ENCODE measurements around the gene ATP8A2.
A peak's percentile ranks its signal among the peaks of the same experiment; 100 is the strongest.

The ATP8A2 gene

DNA sequence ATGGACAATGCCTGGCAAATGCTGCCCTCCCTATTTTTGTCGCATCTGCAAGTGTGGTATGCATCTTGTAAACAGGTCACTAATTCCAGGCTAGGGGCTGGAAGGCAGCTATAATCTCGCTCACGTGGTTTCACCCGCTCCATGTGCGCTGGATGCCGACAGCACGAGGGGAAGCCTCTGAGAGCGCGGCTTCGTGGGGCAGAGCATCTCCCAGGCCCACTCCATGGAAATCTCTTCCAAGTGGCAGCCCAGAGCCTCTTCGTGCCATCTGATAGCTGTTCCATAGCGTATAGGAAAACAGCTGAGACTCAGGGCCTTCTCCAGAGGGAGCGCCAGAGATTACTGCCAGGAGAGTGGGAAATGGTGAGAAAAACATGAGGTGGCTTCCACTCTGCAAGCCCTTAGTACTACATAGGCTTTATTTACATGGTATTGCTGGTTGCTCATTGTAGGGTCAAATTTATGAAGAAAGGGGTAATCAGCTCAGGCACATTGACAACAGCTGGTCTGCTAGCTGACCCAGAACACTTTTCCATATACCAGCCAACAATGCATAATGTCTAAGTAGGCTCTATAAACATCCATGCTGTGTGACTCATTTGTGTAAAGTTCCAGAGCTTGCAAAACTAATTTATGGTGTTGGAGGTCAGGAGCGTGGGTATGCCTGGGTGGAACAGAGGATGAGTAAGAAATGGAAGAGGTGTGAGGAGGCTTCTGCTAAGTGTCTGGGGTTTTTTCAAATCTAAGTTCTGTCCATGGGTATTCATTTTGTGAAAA, 514.9 kb downstream of the ATP8A2 start:
- DNase-seq (ENCODE audit: low read depth), result peak; percentile 87

DNA sequence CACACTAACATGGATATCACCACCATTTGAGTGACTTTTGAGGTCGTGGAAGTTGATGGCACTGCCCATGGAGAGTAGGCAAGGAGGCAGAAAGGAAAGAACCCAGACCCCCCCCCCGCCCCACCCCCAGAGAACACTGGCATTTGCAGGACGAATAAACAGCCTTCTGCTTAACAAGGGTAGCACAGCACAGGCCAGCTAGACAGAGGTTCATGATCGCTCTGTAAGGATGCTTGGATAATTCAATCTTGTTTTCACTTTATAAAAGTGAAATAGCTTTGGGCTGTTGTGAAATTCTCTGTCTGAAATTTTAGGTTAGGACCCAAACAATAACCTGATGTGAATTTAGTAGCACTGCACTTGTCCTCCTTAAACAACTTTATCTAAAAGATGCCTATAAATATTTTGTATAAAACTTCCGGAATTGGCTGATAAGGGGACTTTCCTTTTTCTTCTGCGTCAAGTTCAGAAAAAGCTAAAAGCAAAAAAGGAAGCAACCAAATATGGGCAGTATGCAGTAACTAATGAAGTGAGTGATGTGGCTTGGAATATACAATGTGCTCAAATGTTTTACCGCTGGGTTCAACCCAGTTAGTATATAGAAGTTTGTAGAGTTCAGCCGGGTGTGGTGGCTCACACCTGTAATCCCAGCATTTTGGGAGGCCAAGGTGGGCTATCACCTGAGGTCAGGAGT, 516.3 kb downstream of the ATP8A2 start:
- no peak for DNase-seq (ENCODE audit: low read depth)

DNA sequence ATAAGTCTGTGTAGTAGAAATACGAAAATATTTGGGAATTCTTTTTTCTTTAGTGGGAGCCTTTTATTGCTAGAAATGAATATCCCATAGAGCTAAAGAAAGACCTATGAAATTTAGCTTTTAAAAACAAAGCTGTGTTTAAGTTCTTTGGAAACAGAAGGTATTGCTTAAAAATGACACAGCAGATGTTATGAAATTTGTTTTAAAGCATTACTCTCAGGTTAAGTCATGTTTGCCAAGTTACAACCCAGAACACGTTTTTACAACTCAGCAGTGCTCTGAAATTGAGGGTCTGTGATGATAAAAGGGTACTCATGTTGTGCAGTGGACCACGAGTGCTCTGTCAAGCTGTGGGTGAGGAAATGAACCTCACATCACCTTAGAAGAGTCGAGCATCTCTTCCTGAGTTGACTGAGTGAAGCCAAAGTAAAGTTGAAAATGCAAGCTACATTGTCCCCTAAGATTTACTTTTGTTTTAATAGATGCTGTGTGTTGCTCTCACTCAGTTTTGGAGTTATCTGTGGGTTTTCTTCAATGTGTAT, 519.0 kb downstream of the ATP8A2 start:
- no peak for DNase-seq (ENCODE audit: low read depth)

DNA sequence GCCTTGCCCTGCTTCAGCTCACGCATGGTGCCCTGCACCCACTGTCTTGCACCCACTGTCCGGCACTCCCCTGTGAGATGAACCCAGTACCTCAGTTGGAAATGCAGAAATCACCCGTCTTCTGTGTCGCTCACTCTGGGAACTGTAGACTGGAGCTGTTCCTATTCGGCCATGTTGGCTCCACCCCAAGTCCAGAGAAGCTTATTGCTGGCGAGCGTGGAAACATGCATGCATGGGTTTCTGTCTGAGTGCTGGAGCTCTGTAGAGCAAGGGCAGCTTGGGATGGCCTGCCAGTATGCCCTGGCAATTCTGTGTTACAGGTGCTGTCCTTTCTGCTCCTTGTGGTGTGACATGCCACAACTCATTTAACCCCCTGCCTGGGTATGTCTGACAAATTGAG, 527.2 kb downstream of the ATP8A2 start:
- DNase-seq (ENCODE audit: low read depth), result no peak

DNA sequence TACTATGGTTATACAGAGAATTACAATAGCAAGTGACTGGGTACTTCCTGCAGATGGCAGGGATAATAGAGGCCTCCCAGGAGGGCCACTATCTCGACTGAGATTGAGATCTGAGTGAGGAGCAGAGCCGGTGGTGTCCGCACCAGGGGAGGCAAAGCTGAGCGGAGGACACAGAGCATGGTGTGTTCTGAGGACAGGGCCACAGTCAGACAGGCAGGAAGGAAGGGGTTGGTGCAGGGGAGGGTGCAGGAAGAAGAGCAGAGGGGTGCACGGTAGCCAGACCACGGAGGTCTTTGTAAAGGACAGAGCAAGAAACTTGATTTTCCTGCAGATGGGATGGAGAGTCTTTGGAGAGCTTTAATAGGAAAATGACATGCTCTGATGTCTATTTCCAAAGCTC, 527.7 kb downstream of the ATP8A2 start:
- DNase-seq (ENCODE audit: low read depth), result no peak

DNA sequence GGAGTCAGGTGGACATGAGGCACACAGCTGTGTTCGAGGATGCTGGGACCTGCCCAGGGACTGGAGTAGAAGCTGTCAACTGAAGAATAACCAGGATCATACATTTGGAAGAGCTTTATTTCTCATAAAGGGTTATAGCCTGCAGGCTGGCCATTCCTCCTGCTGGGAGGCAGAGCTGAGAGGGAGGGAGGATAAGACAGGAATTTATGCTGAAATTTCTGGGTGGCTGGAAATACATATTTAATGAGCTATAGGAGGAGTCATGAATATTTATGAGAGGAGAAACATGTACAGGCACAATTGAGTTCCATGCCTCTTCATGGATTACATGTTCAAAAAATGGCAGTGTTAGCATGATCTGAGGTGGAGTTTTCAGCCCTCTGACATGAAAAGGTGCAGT, 528.2 kb downstream of the ATP8A2 start:
- no peak for DNase-seq (ENCODE audit: low read depth)

DNA sequence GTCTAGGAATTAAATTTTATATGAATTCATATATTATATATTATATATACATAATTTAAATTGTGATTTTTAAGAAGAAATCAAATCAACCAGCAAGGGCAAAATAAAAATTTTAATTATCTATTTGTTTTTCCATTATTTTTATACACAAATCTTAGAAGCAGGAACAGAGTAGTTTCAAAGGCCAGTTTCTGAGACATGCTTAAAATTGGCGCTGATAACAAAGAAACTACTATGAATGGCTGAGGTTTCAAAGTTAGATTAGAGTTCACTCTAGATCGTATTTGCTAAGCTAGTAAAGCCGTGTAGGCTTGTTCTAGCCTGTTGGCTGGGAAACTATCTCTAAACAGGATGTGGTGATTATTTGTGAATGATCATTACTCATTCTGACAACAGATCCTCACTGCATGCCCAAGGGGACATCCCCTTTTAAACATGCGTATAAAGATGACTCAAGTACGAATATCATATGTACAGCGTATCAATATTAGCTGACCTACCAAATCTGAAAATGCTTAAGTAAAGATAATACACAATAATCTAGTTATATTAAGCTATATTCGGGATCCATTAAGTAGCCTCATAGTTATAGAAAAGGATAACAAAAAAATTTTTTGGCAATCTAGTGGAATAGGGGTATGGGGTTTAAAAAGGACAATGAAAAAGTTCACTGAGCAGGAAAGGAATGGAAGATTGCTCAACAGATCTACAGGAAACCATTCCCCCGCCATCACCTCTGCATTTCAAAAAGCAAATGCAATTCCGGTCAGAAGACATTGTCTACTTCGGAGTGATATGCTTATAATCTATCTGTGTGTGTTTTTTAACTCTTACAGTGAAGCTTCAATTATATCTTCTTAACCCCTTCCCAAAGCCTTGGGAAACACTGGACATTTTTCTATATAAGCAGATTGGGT, 529.9 kb downstream of the ATP8A2 start:
- DNase-seq (ENCODE audit: low read depth), result peak; percentile 92

DNA sequence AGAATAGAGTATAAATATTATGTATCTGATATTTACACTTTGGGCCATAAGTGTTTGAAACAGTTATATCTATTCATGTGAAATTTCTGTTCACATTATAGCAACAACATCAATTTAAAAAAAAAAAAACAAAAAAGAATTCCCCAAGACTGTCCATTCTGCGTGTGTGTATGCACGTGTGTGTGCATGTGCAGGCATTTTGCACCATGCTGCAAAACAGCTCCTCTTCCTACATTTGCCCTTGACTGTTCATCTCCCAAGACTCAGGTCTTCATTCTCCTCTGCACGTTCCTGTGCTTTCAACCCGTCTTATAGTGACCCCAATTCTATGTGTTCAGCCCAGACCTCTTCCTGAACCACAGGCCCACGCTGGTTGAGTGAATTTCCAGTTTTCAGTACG, 530.7 kb downstream of the ATP8A2 start:
- no peak for DNase-seq (ENCODE audit: low read depth)

DNA sequence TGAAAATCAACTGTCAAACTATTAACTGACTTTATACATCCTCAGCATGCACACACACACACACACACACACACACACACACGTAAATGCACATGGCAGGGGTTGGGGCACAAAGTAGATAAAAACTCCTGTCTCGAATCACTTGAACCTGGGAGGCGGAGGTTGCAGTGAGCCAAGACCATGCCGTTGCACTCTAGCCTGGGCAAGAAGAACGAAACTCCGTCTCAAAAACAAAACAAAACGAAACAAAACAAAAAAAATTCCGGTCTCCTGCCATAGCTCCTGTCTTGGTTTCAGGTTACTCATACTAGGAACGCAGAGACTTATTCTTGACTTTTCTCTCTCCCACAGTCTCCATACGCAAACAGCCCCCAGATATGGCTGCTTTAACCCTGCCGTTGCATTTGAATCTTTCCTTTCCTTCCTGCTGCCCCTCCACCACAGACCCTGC, 531.1 kb downstream of the ATP8A2 start:
- no peak for DNase-seq (ENCODE audit: low read depth)

DNA sequence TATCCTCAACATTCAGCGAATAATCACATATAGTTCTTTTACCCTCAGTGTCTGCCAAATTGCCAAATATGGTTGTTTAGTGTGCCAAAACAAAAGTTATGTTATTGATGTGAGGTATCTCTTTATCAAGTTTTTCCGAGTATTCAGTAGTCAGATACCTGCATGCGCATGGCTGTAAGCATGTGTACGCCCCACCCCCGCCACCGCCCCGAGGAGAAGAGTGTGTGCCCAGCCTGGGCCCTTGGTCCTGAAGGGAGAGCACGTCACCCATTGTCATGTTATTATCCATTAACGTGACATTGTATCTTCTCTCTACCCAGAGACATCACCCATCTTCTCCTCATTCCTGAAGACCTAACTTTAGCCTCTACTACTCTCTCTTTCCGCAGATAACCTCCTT, 533.1 kb downstream of the ATP8A2 start:
- DNase-seq (ENCODE audit: low read depth), result no peak

DNA sequence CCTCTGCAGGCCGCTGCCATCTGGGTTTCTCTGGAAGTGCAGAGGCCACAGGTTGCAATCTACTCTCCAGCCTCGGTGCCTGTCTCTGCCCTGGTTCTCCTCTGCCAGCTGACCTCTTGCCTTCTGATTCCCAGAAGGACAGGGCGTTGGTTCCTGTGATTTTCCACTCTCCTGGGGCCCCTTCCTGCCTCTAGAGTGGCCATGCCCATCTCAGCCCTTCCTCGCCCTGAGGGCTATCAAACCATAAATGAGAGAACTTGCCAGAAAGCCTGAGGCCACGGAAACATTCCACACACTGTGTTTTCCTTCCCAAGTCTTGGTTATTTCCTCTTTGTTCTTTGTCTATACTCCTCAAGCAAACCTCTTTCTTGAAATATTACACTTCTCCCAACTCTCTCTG, 533.8 kb downstream of the ATP8A2 start:
- DNase-seq (ENCODE audit: low read depth), result no peak

DNA sequence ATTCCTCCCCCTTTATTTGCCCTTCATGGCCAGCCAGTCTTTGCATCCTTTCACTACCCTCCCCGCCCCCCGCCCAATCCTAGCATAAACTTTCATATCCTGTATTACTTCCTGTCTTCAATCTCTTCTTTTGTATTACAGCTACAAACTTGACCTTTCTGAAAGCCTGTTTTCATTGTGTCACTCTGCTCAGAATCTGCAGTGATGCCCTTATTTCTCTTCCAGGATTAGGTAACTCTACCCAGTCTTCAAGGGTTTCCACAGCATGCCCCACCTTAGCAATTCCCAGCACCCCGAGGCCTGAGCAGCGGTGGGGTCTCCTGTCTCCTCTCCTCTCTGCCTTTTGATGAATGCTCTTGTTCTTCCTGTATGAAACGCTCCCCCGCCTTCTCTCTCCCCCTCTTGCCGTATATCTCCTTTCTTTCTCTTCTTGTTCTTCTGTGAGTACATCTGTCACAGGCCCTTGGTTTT, 534.5 kb downstream of the ATP8A2 start:
- no peak for DNase-seq (ENCODE audit: low read depth)

DNA sequence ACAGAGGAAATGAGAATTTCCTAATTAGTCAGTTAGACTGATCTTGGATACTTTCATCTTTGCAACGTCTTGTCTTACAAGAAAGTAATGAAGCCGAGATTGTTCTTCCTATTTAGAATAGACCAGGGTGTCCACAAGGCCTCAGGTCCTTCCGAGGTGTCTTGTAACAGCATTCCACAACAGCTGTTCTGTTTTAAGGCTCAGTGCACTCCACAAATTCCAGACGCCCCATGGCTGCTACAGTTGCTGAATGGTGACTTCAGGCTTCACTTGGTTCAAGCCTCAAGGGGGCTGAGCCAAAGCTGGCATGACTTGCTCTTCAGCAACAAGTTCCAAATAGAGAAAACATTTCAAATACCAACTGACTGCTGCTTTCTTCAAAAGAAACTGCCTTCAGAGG, 536.6 kb downstream of the ATP8A2 start:
- DNase-seq (ENCODE audit: low read depth), result no peak

DNA sequence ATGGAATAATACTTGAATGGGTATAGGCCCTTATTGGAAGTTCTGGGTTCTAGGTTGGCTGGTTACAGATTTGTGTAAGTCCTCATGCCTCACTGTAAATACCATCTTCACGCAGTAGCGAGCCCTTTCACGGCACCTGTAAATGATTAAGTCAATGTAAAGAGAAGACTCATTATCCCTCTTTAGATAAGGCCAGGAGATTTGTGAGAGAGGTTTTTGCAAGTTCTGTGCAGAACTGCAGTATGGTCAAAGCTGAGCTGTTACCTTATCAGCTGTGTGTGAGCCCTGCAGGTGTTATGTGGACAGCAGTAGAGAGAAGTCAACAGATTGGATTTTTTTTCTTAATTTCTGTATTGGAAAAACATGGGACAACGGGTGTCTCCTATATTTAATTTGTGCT, 538.5 kb downstream of the ATP8A2 start:
- no peak for DNase-seq (ENCODE audit: low read depth)

DNA sequence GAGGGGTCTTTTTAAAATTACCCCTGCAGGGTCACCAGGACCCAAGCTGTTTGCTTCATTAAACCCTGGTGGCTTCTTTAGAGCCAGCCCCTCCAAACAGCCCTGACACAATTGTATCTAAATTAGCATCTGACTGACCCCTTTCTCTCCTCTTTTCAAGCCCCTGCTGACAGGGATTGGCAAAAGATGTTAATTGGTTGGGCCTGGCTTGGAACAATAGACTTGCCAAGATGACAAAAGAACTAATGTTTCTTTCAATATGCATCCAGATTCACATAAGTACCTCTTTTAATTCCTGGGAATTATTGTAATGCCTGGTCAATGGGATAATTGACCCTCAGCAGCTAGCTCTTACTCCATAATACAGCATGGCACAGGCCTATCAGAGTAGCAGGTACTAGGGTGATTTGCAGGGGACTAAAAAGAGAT, 539.2 kb downstream of the ATP8A2 start:
- no peak for DNase-seq (ENCODE audit: low read depth)

DNA sequence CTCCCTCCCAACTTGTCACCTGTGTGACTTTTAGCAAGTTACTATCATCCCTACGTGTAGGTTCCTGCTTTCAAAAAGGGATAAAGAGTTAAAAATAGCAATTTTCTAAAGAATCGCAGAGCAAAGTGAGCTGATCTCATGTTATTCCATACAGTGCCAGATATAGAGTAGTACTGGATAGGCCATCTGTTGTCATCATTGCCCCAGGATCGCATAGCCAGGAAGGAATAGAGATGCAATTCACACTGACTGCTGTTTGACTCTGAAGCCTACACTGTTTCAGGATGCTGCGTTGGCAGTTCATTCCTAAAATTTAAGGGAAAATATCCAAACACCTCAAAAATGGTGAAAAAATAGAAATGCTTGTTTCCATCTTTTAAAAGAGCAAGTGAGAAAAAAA, 541.2 kb downstream of the ATP8A2 start:
- DNase-seq (ENCODE audit: low read depth), result no peak

DNA sequence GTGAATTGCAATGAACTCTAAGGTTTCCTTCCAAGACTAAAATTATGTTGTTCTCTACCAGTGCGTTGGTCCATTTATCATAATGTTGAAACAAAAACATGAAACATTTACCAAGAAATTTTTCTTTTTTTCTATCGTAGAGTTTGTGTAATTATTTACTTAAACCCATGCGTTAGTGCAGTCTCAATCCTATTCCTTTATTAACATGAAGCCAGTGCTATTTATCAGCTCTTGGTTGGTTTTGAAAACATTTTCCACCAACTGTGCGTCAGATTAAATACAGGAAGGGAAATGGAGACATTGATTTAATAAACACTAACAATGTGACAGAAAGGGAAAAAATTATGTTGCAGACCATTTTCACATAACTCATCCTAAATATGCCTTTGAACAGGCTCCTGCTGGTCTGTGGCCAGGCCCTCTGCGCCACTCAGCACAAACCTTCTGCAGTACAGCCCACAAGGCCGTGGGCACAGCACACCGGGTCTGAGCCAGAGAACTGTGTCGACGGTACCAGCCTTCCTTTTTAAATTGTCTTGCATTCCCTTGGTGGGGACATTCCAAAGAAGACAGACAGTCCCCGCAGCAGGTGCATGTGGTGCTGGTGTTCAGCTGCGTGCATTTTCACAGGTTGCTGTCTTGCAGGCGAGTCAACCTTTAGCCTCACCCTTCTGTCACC, 544.2 kb downstream of the ATP8A2 start:
- DNase-seq (ENCODE audit: low read depth), result no peak

DNA sequence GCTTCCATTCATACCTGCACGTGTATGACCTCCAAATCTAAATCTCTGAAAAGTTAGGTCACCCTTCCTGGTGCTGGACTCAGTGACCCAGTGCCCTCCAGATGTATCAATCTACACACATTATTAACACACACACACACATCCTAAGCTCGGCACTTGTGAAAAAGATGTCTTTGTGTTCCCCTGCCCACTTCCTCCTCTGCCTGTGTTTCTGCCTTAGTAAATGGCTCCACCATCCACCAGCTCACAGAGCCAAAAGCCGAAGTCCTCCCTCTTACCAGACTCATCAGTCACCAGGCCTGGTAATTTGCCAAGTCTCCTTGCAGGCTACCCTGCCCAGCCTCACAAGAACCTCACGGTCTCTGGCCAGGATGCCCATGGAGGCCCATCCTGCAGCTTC, 548.5 kb downstream of the ATP8A2 start:
- DNase-seq (ENCODE audit: low read depth), result no peak

DNA sequence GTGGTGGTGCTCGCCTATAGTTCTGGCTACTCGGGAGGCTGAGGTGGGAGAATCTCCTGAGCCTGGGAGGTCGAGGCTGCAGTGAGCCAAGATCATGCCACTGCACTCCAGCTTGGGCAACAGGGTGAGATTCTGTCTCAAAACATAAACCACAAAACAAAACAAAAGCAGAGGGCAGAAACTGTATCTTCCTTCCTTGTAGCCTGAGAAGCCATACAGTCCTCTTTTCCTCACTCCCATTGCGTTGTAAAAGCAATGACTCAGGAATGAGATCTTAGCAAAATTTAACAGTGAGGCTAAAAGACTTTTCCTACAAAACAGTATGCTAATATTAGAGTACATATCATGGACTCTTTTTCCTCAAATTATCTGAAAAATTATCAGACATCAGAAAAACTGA, 549.2 kb downstream of the ATP8A2 start:
- no peak for DNase-seq (ENCODE audit: low read depth)

DNA sequence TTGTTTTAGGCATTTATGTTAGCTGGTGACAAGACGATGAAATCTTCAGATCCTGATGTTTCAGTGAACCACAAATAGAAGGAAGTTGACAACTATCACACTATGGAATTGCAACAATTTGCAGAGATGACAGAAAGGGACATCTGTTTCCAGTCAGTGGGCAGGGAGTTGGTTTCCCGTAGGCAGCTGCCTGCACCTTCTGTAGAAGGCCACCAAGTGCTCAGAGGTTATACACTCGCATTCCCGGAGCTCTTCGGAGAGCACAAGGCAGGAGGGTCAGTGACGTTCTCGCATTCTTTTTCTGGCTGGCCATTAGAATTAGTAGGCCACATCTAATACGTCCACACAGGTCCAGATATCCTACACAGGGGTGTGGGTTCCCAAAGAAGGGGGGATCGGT, 550.6 kb downstream of the ATP8A2 start:
- no peak for DNase-seq (ENCODE audit: low read depth)

DNA sequence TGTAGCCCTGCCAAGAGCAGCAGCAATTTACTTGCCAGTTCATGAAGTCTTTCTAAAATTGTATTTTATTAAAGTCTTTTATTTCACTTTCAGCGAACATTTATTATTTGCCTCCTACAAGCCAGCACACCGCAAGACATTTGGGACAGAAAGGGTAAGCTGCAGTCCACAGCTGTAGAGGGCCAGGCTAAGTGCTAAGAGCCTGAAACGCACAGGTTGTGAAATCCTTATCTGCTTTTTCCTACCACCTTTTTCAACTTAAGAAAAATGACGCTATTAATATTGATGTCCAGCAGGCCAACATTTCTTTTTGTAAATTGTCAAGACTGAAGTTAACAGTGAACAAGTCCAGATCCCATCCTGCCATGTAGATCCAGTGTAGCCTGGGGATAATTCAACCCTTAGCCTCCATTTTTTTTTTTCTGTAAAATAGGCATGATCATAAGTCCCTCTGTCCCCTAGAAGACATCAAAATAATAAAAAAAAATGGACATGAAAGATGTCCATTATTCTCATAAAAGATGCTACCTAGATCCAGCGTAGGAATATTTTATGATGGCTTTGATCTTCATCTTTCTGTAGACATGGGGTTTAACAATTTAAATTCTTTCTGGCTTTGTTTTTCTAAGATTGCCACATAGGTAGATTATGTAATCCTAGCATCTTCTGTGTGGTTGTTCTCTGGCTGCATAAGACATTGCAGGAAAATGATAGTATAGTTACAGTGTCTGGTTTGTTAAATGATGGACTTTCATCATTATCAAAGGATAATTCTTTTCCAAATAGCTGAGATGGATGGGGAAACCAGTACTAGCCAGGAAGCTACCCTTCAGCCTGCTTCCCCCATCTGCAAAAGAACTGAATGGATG, 551.7 kb downstream of the ATP8A2 start:
- no peak for DNase-seq (ENCODE audit: low read depth)
